Astrocyte (in vitro differentiated cells and primary cell): ENCODE results near the gene DMKN. TPM values are rescaled to one million over a fixed set of nuclear protein-coding genes. Genes with fewer than 3 reads are reported as not detected.

Experiments used
- DNase-seq: peaks from one replicate; pipeline ENCODE4 v3.0.0-alpha.2; 2010; ENCODE audit warnings: low read depth
- FAIRE-seq: peaks from 2 replicates; lab custom pipeline; 2011; peaks lifted over from hg19 to GRCh38; lab: Jason Lieb, UNC
- H2AFZ ChIP-seq: 2 replicates; pipeline ENCODE4 v1.6.0; 2012; ENCODE audit warnings: low read depth, low read length, inconsistent platforms
- H3K27ac ChIP-seq: 2 replicates; pipeline ENCODE4 v1.5.1; 2011; ENCODE audit warnings: low read depth, low read length, inconsistent platforms
- H3K27me3 ChIP-seq: 2 replicates; pipeline ENCODE4 v1.6.0; 2011; ENCODE audit warnings: low read length, inconsistent platforms; ENCODE audit not compliant: insufficient read depth
- H3K36me3 ChIP-seq: 2 replicates; pipeline ENCODE4 v1.5.1; 2011; ENCODE audit warnings: low read length, inconsistent platforms; ENCODE audit not compliant: insufficient read depth
- H3K4me1 ChIP-seq: 2 replicates; pipeline ENCODE4 v1.5.1; 2011; ENCODE audit warnings: low read length, inconsistent platforms; ENCODE audit not compliant: insufficient read depth
- H3K4me2 ChIP-seq: 2 replicates; pipeline ENCODE4 v1.6.0; 2012; ENCODE audit warnings: low read length, inconsistent platforms
- H3K4me3 ChIP-seq: 2 replicates; pipeline ENCODE4 v1.5.1; 2011; ENCODE audit warnings: low read depth, mild to moderate bottlenecking, low read length, inconsistent platforms; ENCODE audit not compliant: insufficient read depth
- H3K79me2 ChIP-seq: 2 replicates; pipeline ENCODE4 v1.6.0; 2012; ENCODE audit warnings: mild to moderate bottlenecking, low read length, inconsistent platforms; ENCODE audit not compliant: insufficient read depth
- H3K9ac ChIP-seq: 2 replicates; pipeline ENCODE4 v1.6.0; 2012; ENCODE audit warnings: mild to moderate bottlenecking, low read length, inconsistent platforms
- H3K9me3 ChIP-seq: 2 replicates; pipeline ENCODE4 v1.5.1; 2012; ENCODE audit warnings: low read depth, mild to moderate bottlenecking, low read length, inconsistent platforms; ENCODE audit not compliant: insufficient read depth
- H4K20me1 ChIP-seq: 2 replicates; pipeline ENCODE4 v1.6.0; 2012; ENCODE audit warnings: low read length, inconsistent platforms; ENCODE audit not compliant: insufficient read depth
- H3K27ac Mint-ChIP-seq: one replicate; pipeline ENCODE4 v1.8.0; 2021; ENCODE audit warnings: mild to moderate bottlenecking, mixed read lengths; ENCODE audit not compliant: unreplicated experiment
- H3K27me3 Mint-ChIP-seq: one replicate; pipeline ENCODE4 v1.8.0; 2021; ENCODE audit warnings: low read depth, mixed read lengths; ENCODE audit not compliant: unreplicated experiment
- H3K36me3 Mint-ChIP-seq: one replicate; pipeline ENCODE4 v1.8.0; 2021; ENCODE audit warnings: low read depth, mixed read lengths; ENCODE audit not compliant: unreplicated experiment
- H3K4me1 Mint-ChIP-seq: one replicate; pipeline ENCODE4 v1.8.0; 2021; ENCODE audit warnings: low read depth, mixed read lengths; ENCODE audit not compliant: unreplicated experiment
- H3K4me3 Mint-ChIP-seq: one replicate; pipeline ENCODE4 v1.8.0; 2021; ENCODE audit warnings: mild to moderate bottlenecking, moderate library complexity, mixed read lengths; ENCODE audit not compliant: unreplicated experiment
- H3K9me3 Mint-ChIP-seq: one replicate; pipeline ENCODE4 v1.8.0; 2021; ENCODE audit warnings: mild to moderate bottlenecking, mixed read lengths; ENCODE audit not compliant: unreplicated experiment
- EZH2 ChIP-seq: IDR thresholded peaks from 2 replicates; pipeline ENCODE4 v1.6.1; 2012; ENCODE audit warnings: mild to moderate bottlenecking, low read length, inconsistent platforms; ENCODE audit not compliant: insufficient read depth
- total RNA-seq: library from RNA; stranded (reverse); gene quantifications from 2 replicates; pipeline ENCODE4 v1.2.1, GENCODE V29; 2021
- TF ChIP-seq, protein P1 (sequence below): IDR thresholded peaks from 2 replicates; pipeline ENCODE4 v1.5.1; 2011; ENCODE audit warnings: low read depth, mild to moderate bottlenecking, inconsistent platforms, low read length, moderate library complexity; ENCODE audit not compliant: insufficient read depth

Gene DMKN
- total RNA-seq, 1 donor from 2014 or later = 56.9 TPM

DNA sequence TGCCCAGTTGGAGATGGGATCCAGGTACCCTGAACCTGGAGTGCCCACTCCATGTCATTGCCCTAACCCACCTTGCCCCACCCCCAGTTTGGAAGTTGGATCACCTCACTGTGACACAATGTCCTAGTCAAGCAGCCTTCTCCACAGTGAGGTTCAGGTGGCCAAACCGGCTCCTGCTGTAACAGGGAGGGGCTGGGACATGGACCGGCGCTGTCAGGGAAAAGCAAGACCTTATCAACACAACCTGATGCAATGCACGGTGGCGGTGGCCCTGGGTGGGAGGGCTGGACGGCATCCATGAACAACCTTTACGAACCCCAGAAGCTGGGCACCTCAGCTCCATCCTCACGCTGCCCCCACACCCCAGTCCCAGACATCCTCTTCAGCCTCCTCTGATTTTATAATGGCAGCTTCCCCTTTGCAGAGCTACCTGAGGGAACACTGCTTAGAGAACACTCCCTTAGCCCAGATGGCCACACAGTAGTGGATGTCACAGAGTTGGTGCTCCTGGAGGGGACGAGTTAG, 21.6 kb downstream of the DMKN start:
- Histone ChIP-seq H4K20me1 (no peaks in the 10 kb centered on the region), H3K27ac (no peak overlapping the region), H3K9me3 (no peaks in the 10 kb centered on the region), H3K4me3 (no peak overlapping the region), H3K4me2 (no peak overlapping the region), H3K79me2 (no peaks in the 10 kb centered on the region), H3K27me3 (peaks cover 4% of the 10 kb centered on the region), H2AFZ (no peak overlapping the region), H3K4me1 (no peaks in the 10 kb centered on the region), H3K36me3 (no peaks in the 10 kb centered on the region), H3K9ac (no peak overlapping the region)
- H3K9me3 Mint-ChIP-seq = peaks cover 3% of the 10 kb centered on the region
- no peak overlapping the region for H3K27ac Mint-ChIP-seq
- no peaks in the 10 kb centered on the region for H3K36me3 Mint-ChIP-seq
- FAIRE-seq = no peak
- no peaks in the 10 kb centered on the region for H3K4me1 Mint-ChIP-seq
- no peak for TF ChIP-seq EZH2
- TF ChIP-seq, protein P1, sequence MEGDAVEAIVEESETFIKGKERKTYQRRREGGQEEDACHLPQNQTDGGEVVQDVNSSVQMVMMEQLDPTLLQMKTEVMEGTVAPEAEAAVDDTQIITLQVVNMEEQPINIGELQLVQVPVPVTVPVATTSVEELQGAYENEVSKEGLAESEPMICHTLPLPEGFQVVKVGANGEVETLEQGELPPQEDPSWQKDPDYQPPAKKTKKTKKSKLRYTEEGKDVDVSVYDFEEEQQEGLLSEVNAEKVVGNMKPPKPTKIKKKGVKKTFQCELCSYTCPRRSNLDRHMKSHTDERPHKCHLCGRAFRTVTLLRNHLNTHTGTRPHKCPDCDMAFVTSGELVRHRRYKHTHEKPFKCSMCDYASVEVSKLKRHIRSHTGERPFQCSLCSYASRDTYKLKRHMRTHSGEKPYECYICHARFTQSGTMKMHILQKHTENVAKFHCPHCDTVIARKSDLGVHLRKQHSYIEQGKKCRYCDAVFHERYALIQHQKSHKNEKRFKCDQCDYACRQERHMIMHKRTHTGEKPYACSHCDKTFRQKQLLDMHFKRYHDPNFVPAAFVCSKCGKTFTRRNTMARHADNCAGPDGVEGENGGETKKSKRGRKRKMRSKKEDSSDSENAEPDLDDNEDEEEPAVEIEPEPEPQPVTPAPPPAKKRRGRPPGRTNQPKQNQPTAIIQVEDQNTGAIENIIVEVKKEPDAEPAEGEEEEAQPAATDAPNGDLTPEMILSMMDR = no peak
- peaks cover 69% of the 10 kb centered on the region for H3K27me3 Mint-ChIP-seq
- no peak overlapping the region for H3K4me3 Mint-ChIP-seq
- DNase-seq = no peak

DNA sequence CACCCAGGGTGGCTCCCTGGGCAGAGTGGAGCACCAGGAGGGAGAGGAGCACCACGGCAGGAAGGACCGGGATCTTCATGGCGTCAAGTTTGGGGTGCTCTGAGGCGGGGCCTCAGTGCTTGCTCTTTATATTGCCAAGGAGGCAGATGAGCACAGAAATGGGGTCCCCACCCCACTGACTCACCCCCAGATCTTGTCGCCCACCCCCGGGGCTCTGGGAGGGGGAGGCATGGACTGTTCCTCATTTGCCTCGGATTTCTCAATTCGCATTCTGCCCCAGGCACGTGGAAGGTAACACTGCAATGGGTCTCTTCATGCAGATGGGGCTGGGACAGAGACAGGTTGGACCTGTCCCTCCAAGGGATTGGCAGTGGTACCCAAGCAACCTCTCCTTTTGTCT, 23.1 kb downstream of the DMKN start, which contains the start of gene KRTDAP:
Gene KRTDAP, minus strand, starts transcription at position 101 of the 400 bp plus-strand sequence. Its CDS starts 22 bp downstream, at position 79.
- Histone ChIP-seq H3K79me2 (no peaks in the 10 kb centered on the region), H3K4me1 (no peaks in the 10 kb centered on the region), H3K27me3 (peaks cover 4% of the 10 kb centered on the region), H2AFZ (no peak within 1 kb of the TSS), H3K36me3 (no peaks in the 10 kb centered on the region), H3K9ac (no peak within 1 kb of the TSS), H3K9me3 (no peaks in the 10 kb centered on the region), H3K27ac (no peak within 1 kb of the TSS), H3K4me2 (no peak within 1 kb of the TSS), H4K20me1 (no peaks in the 10 kb centered on the region), H3K4me3 (no peak within 1 kb of the TSS)
- Mint-ChIP-seq H3K27ac (no peak within 1 kb of the TSS), H3K4me3 (no peak within 1 kb of the TSS), H3K36me3 (no peaks in the 10 kb centered on the region), H3K4me1 (no peaks in the 10 kb centered on the region), H3K27me3 (peaks cover 79% of the 10 kb centered on the region), H3K9me3 (peaks cover 3% of the 10 kb centered on the region)
- FAIRE-seq (no peak), DNase-seq (no peak)
- no peak for TF ChIP-seq EZH2
- TF ChIP-seq, protein P1 = no peak

DNA sequence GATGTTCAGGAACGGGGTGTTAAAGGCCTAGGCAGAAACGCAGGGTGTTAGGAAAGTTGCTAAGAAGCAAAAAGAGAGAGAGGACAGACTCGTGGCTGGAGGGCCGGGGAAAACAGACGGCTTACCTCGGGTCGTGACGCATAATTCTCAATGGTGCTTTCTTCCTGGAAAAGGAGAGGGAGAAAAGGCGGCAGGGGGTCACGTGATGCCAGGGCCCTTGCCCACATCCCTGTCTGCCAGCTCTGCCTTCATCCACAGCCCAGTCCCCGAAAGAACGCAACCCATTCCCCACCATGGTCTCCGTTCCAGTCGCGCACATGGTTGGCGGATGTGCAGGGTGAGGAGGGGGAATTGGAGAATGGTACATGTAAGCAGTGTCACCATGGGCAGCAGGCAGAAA, 24.8 kb downstream of the DMKN start:
- Histone ChIP-seq H3K9me3 (no peaks in the 10 kb centered on the region), H3K79me2 (no peaks in the 10 kb centered on the region), H3K27me3 (peaks cover 4% of the 10 kb centered on the region), H3K27ac (no peak overlapping the region), H3K9ac (no peak overlapping the region), H2AFZ (no peak overlapping the region), H3K4me2 (no peak overlapping the region), H4K20me1 (no peaks in the 10 kb centered on the region), H3K4me1 (no peaks in the 10 kb centered on the region), H3K4me3 (no peak overlapping the region), H3K36me3 (no peaks in the 10 kb centered on the region)
- FAIRE-seq (no peak), DNase-seq (no peak)
- no peaks in the 10 kb centered on the region for H3K4me1 Mint-ChIP-seq
- TF ChIP-seq EZH2 = no peak
- TF ChIP-seq, protein P1 = no peak
- H3K4me3 Mint-ChIP-seq = no peak overlapping the region
- peaks cover 3% of the 10 kb centered on the region for H3K9me3 Mint-ChIP-seq
- peaks cover 74% of the 10 kb centered on the region for H3K27me3 Mint-ChIP-seq
- no peaks in the 10 kb centered on the region for H3K36me3 Mint-ChIP-seq
- no peak overlapping the region for H3K27ac Mint-ChIP-seq
